Suppressor macrophage (primary cell): ENCODE results near the gene SPPL2C.

Experiments
- DNase-seq, 4 experiments: peaks; one replicate each; pipeline ENCODE4 v3.0.0-alpha.2; 2020 to 2022

Gene SPPL2C

GRCh38 chr17:45888392-45888791, 43.7 kb downstream of the SPPL2C start:
- DNase-seq: no peak

GRCh38 chr17:45889579-45889978, 44.9 kb downstream of the SPPL2C start:
- peak in 1 of 4 experiments; percentile 7 for DNase-seq

- DNase-seq: no peak
These were observed 49.0 kb downstream of the SPPL2C start for GRCh38 chr17:45893725-45894021.

- DNase-seq: peak; percentile 91 to 97 (median 94)
These were observed 49.5 kb downstream of the SPPL2C start, which contains the start of gene MAPT for GRCh38 chr17:45894022-45894784. TSS of gene MAPT (plus strand) at chr17:45894554. CDS start at chr17:45962338, 67,784 bp downstream.

GRCh38 chr17:45895304-45895968, 50.8 kb downstream of the SPPL2C start:
- DNase-seq: peak in 1 of 4 experiments; percentile 22

GRCh38 chr17:45895969-45896785, 51.5 kb downstream of the SPPL2C start:
- peak in 1 of 4 experiments; percentile 5 for DNase-seq
